K562 (cell line): ENCODE measurements around the gene ITGB2. TPM values are rescaled to one million over a fixed set of nuclear protein-coding genes. Genes with fewer than 3 reads are reported as not detected.

Experiments
- ARID3B ChIP-seq: fragments of 250-450 bp; sonication (Bioruptor Pico); IDR thresholded peaks from 2 replicates; pipeline ENCODE4 v1.4.0; 2020; ENCODE audit warnings: borderline replicate concordance
- ARNT ChIP-seq, 2 experiments: fragments of 450-650 bp; IDR thresholded peaks; 2 replicates each; pipeline ENCODE4 v1.6.1; 2016; ENCODE audit warnings: mild to moderate bottlenecking in 1 of 2
- BACH1 ChIP-seq: fragments of 200-800 bp; sonication (Bioruptor generic); IDR thresholded peaks from 2 replicates; pipeline ENCODE4 v1.6.1; 2016; ENCODE audit warnings: missing genetic modification characterization, missing compliant biosample characterization
- CHD2 ChIP-seq: IDR thresholded peaks from 2 replicates; pipeline ENCODE4 v1.6.1; 2011; ENCODE audit warnings: low read depth, low read length
- EP400 ChIP-seq: fragments of 450-650 bp; IDR thresholded peaks from 2 replicates; pipeline ENCODE4 v1.6.1; 2017; ENCODE audit warnings: antibody characterized with exemption, mild to moderate bottlenecking, moderate library complexity
- ETS2 ChIP-seq: IDR thresholded peaks from 2 replicates; pipeline ENCODE4 v1.6.1; 2016; ENCODE audit warnings: borderline replicate concordance, missing genetic modification characterization, mild to moderate bottlenecking, moderate library complexity, missing compliant biosample characterization; ENCODE audit not compliant: poor library complexity, severe bottlenecking
- ETV5 ChIP-seq: sonication (generic); formaldehyde crosslinking; IDR thresholded peaks from 2 replicates; pipeline ENCODE4 v1.4.0; 2020; ENCODE audit warnings: low read depth, mild to moderate bottlenecking, missing genetic modification reagents
- FOXP1 ChIP-seq: sonication (generic); formaldehyde crosslinking; IDR thresholded peaks from 2 replicates; pipeline ENCODE4 v1.8.0; 2022; ENCODE audit warnings: mild to moderate bottlenecking, missing genetic modification reagents
- HLTF ChIP-seq: fragments of 450-650 bp; IDR thresholded peaks from 2 replicates; pipeline ENCODE4 v1.6.1; 2016
- HNRNPH1 ChIP-seq: fragments of 200-400 bp; formaldehyde crosslinking; optimal IDR thresholded peaks from 2 replicates; pipeline ENCODE3; 2017; ENCODE audit warnings: low read depth, mild to moderate bottlenecking, low read length, moderate library complexity
- MEF2A ChIP-seq: IDR thresholded peaks from 2 replicates; pipeline ENCODE4 v1.6.1; 2011; ENCODE audit warnings: low read depth, mild to moderate bottlenecking, low read length, moderate library complexity; ENCODE audit not compliant: control insufficient read depth
- POLR2AphosphoS2 ChIP-seq: IDR thresholded peaks from 2 replicates; pipeline ENCODE4 v1.6.1; 2012; ENCODE audit warnings: low read length, improper control_type of control experiment
- SMARCA5 ChIP-seq: fragments of 450-650 bp; IDR thresholded peaks from 2 replicates; pipeline ENCODE4 v1.6.1; 2016
- SRSF9 ChIP-seq: fragments of 200-400 bp; formaldehyde crosslinking; IDR thresholded peaks from 2 replicates; pipeline ENCODE4 v1.6.1; 2017; ENCODE audit warnings: low read depth, low read length, borderline replicate concordance
- TAF1 ChIP-seq: IDR thresholded peaks from 2 replicates; pipeline ENCODE4 v1.6.1; 2011; ENCODE audit warnings: mild to moderate bottlenecking, low read length, moderate library complexity; ENCODE audit not compliant: insufficient read depth, control insufficient read depth, severe bottlenecking; ENCODE audit errors: extremely low read depth
- YY1 ChIP-seq, 3 experiments: IDR thresholded peaks; 2 replicates each; pipeline ENCODE4 v1.6.1; 2011; ENCODE audit warnings: low read length in 2 of 3, mild to moderate bottlenecking in 2 of 3, moderate library complexity in 2 of 3, borderline replicate concordance in 1 of 3, control low read depth in 1 of 3, low read depth in 1 of 3; ENCODE audit not compliant: insufficient read depth in 3 of 3, insufficient replicate concordance in 2 of 3, control insufficient read depth in 1 of 3, insufficient read length in 1 of 3; ENCODE audit errors: extremely low read depth in 1 of 3
- ZKSCAN1 ChIP-seq: fragments of 150-350 bp; IDR thresholded peaks from 2 replicates; pipeline ENCODE4 v1.6.1; 2016; ENCODE audit warnings: low read depth, low read length
- ZNF124 ChIP-seq: sonication (generic); formaldehyde crosslinking; IDR thresholded peaks from 2 replicates; pipeline ENCODE4 v1.8.1; 2022; ENCODE audit warnings: missing genetic modification reagents
- ZNF253 ChIP-seq: fragments of 250-450 bp; sonication (Bioruptor Pico); conservative IDR thresholded peaks from 2 replicates; pipeline ENCODE4 v1.6.1; 2021; ENCODE audit warnings: mild to moderate bottlenecking
- ZNF324 ChIP-seq: fragments of 250-450 bp; sonication (Bioruptor Pico); IDR thresholded peaks from 2 replicates; pipeline ENCODE4 v1.4.0; 2020; ENCODE audit warnings: mild to moderate bottlenecking
- ZNF384 ChIP-seq: IDR thresholded peaks from 2 replicates; pipeline ENCODE4 v1.6.1; 2012; ENCODE audit warnings: low read depth, low read length, improper control_type of control experiment
- polyA plus RNA-seq, 8 experiments: library from polyadenylated mRNA; depleted of rRNA in 4 of 8; stranded (reverse) in 5 of 8; unstranded in 3 of 8; fragments of >200 nt; fragmentation: Nextera tagmentation in 2 of 8; fragmentation: Illumina TruSeq in 1 of 8; extraction: Ambion mirVana in 2 of 8; extraction: Trizol in 1 of 8; gene quantifications; 2 replicates each; pipeline versions ENCODE4 v1.2.1 to v1.2.3, GENCODE V29; 2011 to 2014; ENCODE audit warnings: inconsistent platforms in 1 of 8, missing spikeins in 1 of 8
- total RNA-seq, 7 experiments: library from RNA; depleted of rRNA in 6 of 7; stranded (reverse); fragments of >200 nt in 6 of 7; fragmentation: Illumina TruSeq in 2 of 7; extraction: Trizol in 2 of 7; gene quantifications; 2 replicates each; pipeline versions ENCODE4 v1.2.1 to v1.2.3, GENCODE V29; 2011 to 2021; ENCODE audit warnings: low replicate concordance in 1 of 7
- TF ChIP-seq, protein P1 (sequence below): fragments of 450-650 bp; formaldehyde crosslinking; IDR thresholded peaks from 2 replicates; pipeline ENCODE4 v1.4.0; 2020; ENCODE audit warnings: mild to moderate bottlenecking, moderate library complexity
- TF ChIP-seq, protein P2 (sequence below), 2 experiments: IDR thresholded peaks in 1 of 2; conservative IDR thresholded peaks in 1 of 2; 2 replicates each; pipeline ENCODE4 v1.6.1; 2016; ENCODE audit warnings: low read depth in 2 of 2, mild to moderate bottlenecking in 1 of 2, missing compliant biosample characterization in 1 of 2, missing genetic modification characterization in 1 of 2, moderate library complexity in 1 of 2

Gene ITGB2
- total and polyA plus RNA-seq, 9 of the 15 experiments (the other 6 are each of a cell fraction or from before 2014, with no cell fraction given) = 0.07 to 1.3 (median 0.51) TPM; not detected in 2

DNA sequence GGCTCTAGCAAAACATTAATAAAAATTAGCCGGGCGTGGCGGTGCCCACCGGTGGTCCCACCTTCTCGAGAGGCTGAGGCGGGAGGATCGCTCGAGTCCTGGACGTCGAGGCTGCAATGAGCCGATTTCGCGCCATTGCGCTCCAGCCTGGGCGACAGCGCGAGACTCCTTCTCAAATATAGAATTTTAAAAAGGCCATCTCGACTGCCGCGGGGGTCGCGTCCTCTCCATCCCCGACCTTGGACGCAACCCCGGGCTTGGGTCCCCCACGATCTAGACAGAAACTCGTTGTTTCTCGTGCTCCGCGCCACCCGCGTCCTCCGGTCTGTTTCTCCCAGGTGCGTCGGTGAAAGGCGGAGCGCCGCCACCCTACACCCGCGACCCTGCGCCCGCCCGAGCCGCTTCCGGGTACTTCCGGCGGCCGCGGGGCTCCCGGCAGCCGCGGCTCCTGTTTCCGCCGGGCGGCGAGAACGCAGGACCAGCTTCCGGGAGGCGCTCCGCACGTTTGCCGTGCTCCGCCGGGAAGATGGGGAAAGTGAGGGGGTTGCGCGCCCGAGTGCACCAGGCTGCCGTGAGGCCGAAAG is 18.9 kb upstream of the ITGB2 start, which contains the start of gene SLX9 (continued):
- no peak for TF ChIP-seq ZNF253 (CRISPR knock-in tag)
- TF ChIP-seq HLTF = no peak
- TF ChIP-seq MEF2A = peak; percentile 59
- TF ChIP-seq ZKSCAN1 = peak; percentile 82
- peak in 1 of 2 experiments; percentile 35; a peak in 1 of 4 replicates for TF ChIP-seq ARNT (IDR thresholded peaks at IDR 0.05)
- TF ChIP-seq SMARCA5 = 0 out of 2 replicates have a peak, but pooled peaks have one; percentile 53
- TF ChIP-seq, protein P1, sequence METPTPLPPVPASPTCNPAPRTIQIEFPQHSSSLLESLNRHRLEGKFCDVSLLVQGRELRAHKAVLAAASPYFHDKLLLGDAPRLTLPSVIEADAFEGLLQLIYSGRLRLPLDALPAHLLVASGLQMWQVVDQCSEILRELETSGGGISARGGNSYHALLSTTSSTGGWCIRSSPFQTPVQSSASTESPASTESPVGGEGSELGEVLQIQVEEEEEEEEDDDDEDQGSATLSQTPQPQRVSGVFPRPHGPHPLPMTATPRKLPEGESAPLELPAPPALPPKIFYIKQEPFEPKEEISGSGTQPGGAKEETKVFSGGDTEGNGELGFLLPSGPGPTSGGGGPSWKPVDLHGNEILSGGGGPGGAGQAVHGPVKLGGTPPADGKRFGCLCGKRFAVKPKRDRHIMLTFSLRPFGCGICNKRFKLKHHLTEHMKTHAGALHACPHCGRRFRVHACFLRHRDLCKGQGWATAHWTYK (CRISPR knock-in tag) = peak; percentile 79; the same call in 1 of the 2 replicates
- TF ChIP-seq CHD2 = peak; percentile 49
- 0 out of 2 replicates have a peak, but pooled peaks have one; percentile 25 for TF ChIP-seq ARID3B (CRISPR knock-in tag)
- TF ChIP-seq ETS2 (tag) = no peak
- TF ChIP-seq SRSF9 = no peak
- peak; percentile 69; the same call in 1 of the 2 replicates for TF ChIP-seq ETV5 (CRISPR knock-in tag)
- TF ChIP-seq TAF1 = peak; percentile 98
- 0 out of 2 replicates have a peak, but pooled peaks have one; percentile 28 for TF ChIP-seq FOXP1 (CRISPR knock-in tag)
- TF ChIP-seq POLR2AphosphoS2 = peak; percentile 37; the same call in 1 of the 2 replicates
- no peak for TF ChIP-seq HNRNPH1
- TF ChIP-seq BACH1 = no peak
- 0 out of 2 replicates have a peak, but pooled peaks have one; percentile 60 for TF ChIP-seq ZNF384
- peak; percentile 95 for TF ChIP-seq EP400
- no peak; the same call in 1 of the 2 replicates for TF ChIP-seq ZNF124 (CRISPR knock-in tag)
- TF ChIP-seq, protein P2, sequence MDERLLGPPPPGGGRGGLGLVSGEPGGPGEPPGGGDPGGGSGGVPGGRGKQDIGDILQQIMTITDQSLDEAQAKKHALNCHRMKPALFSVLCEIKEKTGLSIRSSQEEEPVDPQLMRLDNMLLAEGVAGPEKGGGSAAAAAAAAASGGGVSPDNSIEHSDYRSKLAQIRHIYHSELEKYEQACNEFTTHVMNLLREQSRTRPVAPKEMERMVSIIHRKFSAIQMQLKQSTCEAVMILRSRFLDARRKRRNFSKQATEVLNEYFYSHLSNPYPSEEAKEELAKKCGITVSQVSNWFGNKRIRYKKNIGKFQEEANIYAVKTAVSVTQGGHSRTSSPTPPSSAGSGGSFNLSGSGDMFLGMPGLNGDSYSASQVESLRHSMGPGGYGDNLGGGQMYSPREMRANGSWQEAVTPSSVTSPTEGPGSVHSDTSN (CRISPR knock-in tag; IDR thresholded peaks at IDR 0.05; ENCODE audit: low read depth) = no peak
- TF ChIP-seq, protein P2 (tag; conservative IDR thresholded peaks at IDR 0.05; ENCODE audit: low read depth) = no peak
- TF ChIP-seq ZNF324 (CRISPR knock-in tag) = no peak
- peak in 2 of 3 experiments; percentile 86 to 89 for TF ChIP-seq YY1 (IDR thresholded peaks at IDR 0.05; ENCODE audit: borderline replicate concordance in 1 of 3, control insufficient read depth in 1 of 3, extremely low read depth in 1 of 3, insufficient read depth in 3 of 3, insufficient read length in 1 of 3, insufficient replicate concordance in 2 of 3, low read depth in 1 of 3, low read length in 2 of 3)
